ENCODE results near the gene SLC25A45.
A peak's percentile ranks its signal among the peaks of the same experiment; 100 is the strongest.
"Not testable (repeated sequence)": the region's sequence is repeated elsewhere in the genome, so short reads cannot be mapped to it uniquely, and the experiment has no call there.

The SLC25A45 gene

DNA sequence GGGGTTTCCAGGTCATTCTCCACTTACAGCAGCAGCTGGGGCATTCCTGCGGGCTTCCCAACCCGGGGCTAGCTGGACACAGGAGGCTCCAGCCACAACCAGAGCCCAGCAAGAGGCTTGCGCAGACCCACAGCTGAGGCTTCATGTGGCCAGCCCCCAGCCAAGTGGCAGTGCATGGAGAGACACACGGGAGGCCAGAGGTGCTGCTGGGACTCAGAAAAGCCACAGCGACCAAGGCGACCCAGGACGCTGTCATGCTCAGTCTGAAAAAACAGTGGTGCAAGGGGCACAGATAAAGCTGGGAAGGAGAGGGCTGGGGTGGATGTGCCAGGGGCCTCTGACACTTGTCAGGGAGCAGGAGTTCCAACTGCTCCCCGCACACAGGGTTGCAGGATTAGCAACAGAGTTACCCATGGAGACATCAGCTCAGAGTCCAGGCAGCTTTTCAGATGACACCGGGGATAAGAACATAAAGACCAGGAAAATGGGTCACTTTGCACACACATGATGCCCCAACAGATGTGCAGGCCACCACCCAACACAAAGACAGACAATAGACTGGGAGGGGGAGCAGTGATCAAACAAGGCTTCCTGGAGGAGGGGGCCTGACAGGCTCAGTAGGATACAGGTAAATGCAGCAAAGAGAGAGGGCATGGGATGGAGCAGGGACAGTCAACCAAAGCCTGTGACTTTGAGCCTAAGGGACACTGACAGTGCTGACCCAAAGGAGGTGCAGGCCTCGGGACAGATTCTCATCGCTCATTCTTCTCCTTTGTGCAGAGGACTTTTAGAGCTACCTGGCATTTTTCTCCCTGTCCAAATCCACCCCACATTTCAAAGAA is 33.3 kb upstream of the SLC25A45 start:
- TF ChIP-seq ZFX (IDR thresholded peaks at IDR 0.05) = no peak
- TF ChIP-seq, protein P1, sequence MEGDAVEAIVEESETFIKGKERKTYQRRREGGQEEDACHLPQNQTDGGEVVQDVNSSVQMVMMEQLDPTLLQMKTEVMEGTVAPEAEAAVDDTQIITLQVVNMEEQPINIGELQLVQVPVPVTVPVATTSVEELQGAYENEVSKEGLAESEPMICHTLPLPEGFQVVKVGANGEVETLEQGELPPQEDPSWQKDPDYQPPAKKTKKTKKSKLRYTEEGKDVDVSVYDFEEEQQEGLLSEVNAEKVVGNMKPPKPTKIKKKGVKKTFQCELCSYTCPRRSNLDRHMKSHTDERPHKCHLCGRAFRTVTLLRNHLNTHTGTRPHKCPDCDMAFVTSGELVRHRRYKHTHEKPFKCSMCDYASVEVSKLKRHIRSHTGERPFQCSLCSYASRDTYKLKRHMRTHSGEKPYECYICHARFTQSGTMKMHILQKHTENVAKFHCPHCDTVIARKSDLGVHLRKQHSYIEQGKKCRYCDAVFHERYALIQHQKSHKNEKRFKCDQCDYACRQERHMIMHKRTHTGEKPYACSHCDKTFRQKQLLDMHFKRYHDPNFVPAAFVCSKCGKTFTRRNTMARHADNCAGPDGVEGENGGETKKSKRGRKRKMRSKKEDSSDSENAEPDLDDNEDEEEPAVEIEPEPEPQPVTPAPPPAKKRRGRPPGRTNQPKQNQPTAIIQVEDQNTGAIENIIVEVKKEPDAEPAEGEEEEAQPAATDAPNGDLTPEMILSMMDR (conservative IDR thresholded peaks at IDR 0.05) = no peak
- peak overlapping the region; percentile 99 for H3K27ac ChIP-seq

DNA sequence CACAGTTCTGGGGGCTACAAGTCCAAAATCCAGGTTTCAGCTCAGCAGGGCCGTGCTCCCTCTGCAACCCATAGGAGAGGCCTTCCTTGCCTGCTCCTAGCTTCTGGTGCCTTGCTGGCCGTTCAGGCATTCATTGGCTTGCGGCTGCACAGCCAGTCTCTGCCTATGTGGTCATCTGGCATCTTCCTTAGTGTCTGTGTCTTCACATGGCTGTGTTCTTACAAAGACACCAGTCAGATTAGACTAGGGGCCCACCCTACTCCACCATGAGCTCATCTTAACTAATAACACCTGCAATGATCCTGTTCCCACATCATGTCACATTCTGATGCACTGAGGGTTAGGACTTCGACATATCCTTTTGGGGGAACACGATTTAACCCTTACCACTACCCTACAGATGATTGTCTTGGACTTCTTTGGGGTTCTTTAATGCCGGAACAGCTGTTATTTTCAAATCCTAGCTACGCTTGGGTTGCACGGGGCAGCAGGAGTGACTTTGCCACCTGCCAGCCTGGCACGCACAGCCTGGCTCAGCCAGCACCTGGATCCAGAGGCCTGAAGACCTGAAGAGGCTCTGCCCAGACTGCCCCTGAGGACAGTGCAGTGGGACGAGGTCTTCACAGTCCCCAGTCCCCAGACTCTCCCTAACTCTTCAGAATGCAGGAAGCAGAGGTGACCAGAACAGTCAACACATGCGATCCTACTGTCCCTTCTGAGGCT is 32.5 kb upstream of the SLC25A45 start:
- H3K27ac ChIP-seq = 0 out of 2 replicates have a peak overlapping the region, but pooled peaks have one; percentile 99
- TF ChIP-seq, protein P1 (conservative IDR thresholded peaks at IDR 0.05) = no peak
- no peak for TF ChIP-seq ZFX (IDR thresholded peaks at IDR 0.05)

DNA sequence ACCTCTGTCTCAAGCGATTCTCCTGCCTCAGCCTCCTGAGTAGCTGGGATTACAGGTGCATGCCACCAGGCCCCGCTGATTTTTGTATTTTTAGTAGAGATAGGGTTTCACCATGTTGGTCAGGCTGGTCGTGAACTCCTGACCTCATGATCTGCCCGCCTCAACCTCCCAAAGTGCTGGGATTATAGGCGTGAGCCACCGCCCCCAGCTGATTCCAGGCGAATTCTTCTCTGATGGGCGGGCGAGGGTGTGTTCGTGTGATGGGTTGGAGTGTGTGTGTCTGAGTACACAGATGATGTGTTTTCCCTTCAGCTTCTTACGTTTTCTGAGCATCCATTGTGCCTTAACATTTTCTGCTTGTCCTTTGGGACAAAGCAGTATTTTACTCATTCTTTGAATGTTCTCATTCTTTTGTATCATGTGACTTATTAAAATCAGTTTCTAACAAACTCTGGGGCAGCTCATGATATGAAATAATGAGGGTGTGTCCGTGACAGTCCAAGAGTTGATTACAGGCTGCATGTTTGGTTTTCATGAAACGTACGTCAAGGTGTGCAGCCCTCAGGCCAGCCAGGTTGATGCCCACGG is 30.7 kb upstream of the SLC25A45 start:
- not testable (repeated sequence) for H3K27ac ChIP-seq

DNA sequence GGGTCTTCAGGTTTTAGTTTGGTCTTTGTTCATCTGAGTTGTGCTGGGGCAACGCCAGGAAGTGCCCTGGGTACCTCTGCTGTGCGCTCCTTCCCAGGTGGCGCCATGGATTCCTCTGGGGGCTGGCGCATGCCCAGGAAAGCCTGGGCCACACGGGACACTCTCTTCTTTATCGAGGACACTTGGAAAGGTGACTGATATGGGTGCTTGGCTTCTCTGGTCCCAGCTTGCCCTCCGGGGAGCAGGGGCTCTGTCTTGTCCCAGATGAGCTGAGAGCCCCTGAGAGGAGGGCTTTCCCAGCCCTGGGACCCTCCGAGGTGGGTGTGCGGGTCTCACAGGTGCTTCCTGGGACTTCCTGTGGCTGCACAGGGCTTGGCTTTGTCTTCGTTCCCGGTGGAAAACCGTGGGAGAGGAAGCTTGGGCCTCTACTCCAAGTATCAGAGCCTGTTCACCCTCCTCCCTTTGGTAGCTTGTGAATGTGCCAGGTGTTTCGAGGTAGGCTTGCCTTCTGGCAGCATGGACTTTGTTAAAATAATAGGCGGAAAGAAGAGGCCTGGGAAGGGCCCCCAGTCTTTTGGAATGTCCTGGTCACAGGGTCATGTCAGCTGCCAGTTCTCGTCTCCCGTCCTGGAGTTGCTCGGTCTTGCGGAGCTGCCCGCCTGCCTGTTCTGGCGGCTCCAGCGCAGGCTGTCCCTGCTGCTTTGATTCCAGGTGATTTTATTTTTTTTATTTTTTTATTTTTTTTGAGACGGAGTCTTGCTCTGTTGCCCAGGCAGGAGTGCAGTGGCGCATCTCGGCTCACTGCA is 30.0 kb upstream of the SLC25A45 start:
- no peak overlapping the region for H3K27ac ChIP-seq
- TF ChIP-seq, protein P1 (conservative IDR thresholded peaks at IDR 0.05) = no peak
- TF ChIP-seq ZFX (IDR thresholded peaks at IDR 0.05) = no peak

DNA sequence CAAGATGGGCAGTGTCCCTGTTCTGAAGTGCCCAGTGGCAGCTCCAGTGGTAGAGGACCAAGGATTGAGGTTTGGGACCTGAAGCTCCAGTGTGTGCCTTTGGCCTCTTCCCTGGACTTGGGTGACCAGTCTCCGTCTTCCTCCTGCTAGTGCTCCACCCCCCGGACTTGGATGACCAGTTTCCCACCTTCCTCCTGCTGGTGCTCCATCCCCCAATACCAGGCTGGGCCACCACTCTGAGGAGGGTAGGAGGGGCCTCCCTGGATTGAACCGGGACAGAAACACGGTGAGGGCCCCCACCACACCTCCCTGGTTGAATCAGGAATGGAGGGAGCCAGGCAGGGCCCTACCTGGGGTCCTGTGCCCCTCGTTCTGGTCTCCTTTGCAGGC is 29.2 kb upstream of the SLC25A45 start:
- TF ChIP-seq ZFX (IDR thresholded peaks at IDR 0.05) = no peak
- TF ChIP-seq, protein P1 (conservative IDR thresholded peaks at IDR 0.05) = no peak
- H3K27ac ChIP-seq = no peak overlapping the region

DNA sequence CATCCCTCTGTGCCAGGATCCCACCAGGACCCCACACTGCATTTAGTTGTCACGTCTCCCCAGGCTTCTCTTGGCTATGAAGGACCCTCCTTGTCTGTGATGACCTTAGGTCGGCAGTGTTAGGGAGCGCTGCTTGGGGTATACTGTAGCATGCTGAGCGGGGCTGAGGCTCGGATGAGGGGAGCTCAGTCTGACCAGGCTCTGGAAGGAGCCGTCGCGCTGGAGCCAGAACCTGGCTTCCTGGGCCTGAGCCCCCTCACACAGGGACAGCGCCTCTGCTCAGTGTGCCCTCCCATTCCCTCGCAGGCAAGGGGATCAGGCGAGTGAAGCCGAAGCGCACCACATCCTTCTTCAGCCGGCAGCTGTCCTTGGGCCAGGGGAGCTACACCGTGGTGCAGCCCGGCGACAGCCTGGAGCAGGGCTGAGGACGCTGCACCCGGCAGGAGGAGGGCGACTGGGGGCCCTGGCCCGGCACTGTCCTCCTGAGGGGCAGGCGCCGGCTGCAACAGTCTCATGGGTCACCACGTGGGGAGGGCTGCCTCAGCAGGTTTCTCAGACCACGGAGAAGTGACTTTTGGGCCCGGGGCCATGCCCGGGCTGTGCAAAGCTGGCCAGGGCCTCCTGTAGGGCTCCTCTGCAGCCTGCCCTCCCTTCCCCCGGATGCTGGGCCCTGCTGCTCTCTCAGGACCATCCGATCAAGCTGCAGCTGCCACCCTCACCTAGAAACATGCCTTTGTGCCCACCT is 28.7 kb upstream of the SLC25A45 start:
- TF ChIP-seq, protein P1 (conservative IDR thresholded peaks at IDR 0.05) = no peak
- no peak for TF ChIP-seq ZFX (IDR thresholded peaks at IDR 0.05)
- H3K27ac ChIP-seq = no peak overlapping the region

Data from C4-2B (cell line).